ENCODE measurements around the gene HECTD4. TPM values are rescaled to one million over a fixed set of nuclear protein-coding genes. Genes with fewer than 3 reads are reported as not detected.

HECTD4 gene
- total RNA-seq, 1 donor from 2014 or later, result 12.9 TPM

GRCh38 chr12:112328456-112329124 lies 53.6 kb downstream of the HECTD4 start:
- Histone ChIP-seq H3K4me3 (ENCODE audit: low read depth, low read length) (no peak overlapping the region), H3K36me3 (ENCODE audit: control insufficient read depth, insufficient read depth, low read length) (no peaks in the 10 kb centered on the region), H3K27me3 (ENCODE audit: control insufficient read depth, insufficient read depth, low read length) (no peaks in the 10 kb centered on the region)
- no peak for FAIRE-seq
- TF ChIP-seq CTCF (IDR thresholded peaks at IDR 0.05; ENCODE audit: insufficient read depth, low read length, severe bottlenecking), result no peak
- no peak for DNase-seq (ENCODE audit: low read depth)

- DNase-seq (ENCODE audit: low read depth) (no peak), FAIRE-seq (no peak)
- no peaks in the 10 kb centered on the region for H3K27me3 ChIP-seq (ENCODE audit: control insufficient read depth, insufficient read depth, low read length)
- H3K36me3 ChIP-seq (ENCODE audit: control insufficient read depth, insufficient read depth, low read length), result no peaks in the 10 kb centered on the region
- no peak overlapping the region for H3K4me3 ChIP-seq (ENCODE audit: low read depth, low read length)
- TF ChIP-seq CTCF (IDR thresholded peaks at IDR 0.05; ENCODE audit: insufficient read depth, low read length, severe bottlenecking), result no peak
Observed at GRCh38 chr12:112327209-112327938, 54.9 kb downstream of the HECTD4 start.

GRCh38 chr12:112325622-112326207 lies 56.5 kb downstream of the HECTD4 start:
- Histone ChIP-seq H3K27me3 (ENCODE audit: control insufficient read depth, insufficient read depth, low read length) (no peaks in the 10 kb centered on the region), H3K36me3 (ENCODE audit: control insufficient read depth, insufficient read depth, low read length) (no peaks in the 10 kb centered on the region), H3K4me3 (ENCODE audit: low read depth, low read length) (no peak overlapping the region)
- FAIRE-seq (no peak), DNase-seq (ENCODE audit: low read depth) (no peak)
- no peak for TF ChIP-seq CTCF (IDR thresholded peaks at IDR 0.05; ENCODE audit: insufficient read depth, low read length, severe bottlenecking)

- no peak for DNase-seq (ENCODE audit: low read depth)
- TF ChIP-seq CTCF (IDR thresholded peaks at IDR 0.05; ENCODE audit: insufficient read depth, low read length, severe bottlenecking), result no peak
- no peak for FAIRE-seq
- Histone ChIP-seq H3K4me3 (ENCODE audit: low read depth, low read length) (no peak overlapping the region), H3K36me3 (ENCODE audit: control insufficient read depth, insufficient read depth, low read length) (no peaks in the 10 kb centered on the region), H3K27me3 (ENCODE audit: control insufficient read depth, insufficient read depth, low read length) (no peaks in the 10 kb centered on the region)
Observed at GRCh38 chr12:112325157-112325556, 57.1 kb downstream of the HECTD4 start.

- no peak for DNase-seq (ENCODE audit: low read depth)
- no peak for FAIRE-seq
- Histone ChIP-seq H3K4me3 (ENCODE audit: low read depth, low read length) (no peak overlapping the region), H3K36me3 (ENCODE audit: control insufficient read depth, insufficient read depth, low read length) (peaks cover 3% of the 10 kb centered on the region), H3K27me3 (ENCODE audit: control insufficient read depth, insufficient read depth, low read length) (no peaks in the 10 kb centered on the region)
- no peak for TF ChIP-seq CTCF (IDR thresholded peaks at IDR 0.05; ENCODE audit: insufficient read depth, low read length, severe bottlenecking)
Observed at GRCh38 chr12:112322882-112323547, 59.2 kb downstream of the HECTD4 start.
